ENCODE data around the gene KPNA5.
"Not testable (repeated sequence)": the region's sequence is repeated elsewhere in the genome, so short reads cannot be mapped to it uniquely, and the experiment has no call there.

Gene KPNA5

DNA sequence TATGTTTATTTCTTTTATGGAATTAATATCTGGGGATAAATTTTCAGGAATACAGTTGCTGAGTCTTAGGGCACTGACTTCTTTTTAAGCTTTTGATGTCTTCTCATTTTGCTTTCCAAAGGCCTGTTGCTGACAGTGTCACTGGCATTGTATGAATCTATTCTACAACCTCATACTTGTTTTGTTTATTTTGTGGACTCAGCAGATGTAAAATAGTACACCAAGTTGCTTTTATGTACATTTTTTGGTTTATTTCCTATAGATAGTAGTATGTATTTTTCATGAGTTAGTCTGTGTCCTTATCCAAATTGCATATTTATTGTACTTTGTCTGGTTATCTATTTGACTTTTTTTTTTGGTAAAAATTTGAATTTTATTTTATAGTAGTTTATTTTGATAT, 49.5 kb downstream of the KPNA5 start:
- DNase-seq (ENCODE audit: low spot score): no peak
- TF ChIP-seq, protein P1, sequence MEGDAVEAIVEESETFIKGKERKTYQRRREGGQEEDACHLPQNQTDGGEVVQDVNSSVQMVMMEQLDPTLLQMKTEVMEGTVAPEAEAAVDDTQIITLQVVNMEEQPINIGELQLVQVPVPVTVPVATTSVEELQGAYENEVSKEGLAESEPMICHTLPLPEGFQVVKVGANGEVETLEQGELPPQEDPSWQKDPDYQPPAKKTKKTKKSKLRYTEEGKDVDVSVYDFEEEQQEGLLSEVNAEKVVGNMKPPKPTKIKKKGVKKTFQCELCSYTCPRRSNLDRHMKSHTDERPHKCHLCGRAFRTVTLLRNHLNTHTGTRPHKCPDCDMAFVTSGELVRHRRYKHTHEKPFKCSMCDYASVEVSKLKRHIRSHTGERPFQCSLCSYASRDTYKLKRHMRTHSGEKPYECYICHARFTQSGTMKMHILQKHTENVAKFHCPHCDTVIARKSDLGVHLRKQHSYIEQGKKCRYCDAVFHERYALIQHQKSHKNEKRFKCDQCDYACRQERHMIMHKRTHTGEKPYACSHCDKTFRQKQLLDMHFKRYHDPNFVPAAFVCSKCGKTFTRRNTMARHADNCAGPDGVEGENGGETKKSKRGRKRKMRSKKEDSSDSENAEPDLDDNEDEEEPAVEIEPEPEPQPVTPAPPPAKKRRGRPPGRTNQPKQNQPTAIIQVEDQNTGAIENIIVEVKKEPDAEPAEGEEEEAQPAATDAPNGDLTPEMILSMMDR (IDR thresholded peaks at IDR 0.05; ENCODE audit: extremely low read depth, insufficient read depth, missing control alignments): no peak
- in situ Hi-C loops (cut with MboI; ENCODE audit: low pct_unique_long_range_greater_than_20kb, low sequenced_read_pairs, unreplicated experiment): no loop called here

DNA sequence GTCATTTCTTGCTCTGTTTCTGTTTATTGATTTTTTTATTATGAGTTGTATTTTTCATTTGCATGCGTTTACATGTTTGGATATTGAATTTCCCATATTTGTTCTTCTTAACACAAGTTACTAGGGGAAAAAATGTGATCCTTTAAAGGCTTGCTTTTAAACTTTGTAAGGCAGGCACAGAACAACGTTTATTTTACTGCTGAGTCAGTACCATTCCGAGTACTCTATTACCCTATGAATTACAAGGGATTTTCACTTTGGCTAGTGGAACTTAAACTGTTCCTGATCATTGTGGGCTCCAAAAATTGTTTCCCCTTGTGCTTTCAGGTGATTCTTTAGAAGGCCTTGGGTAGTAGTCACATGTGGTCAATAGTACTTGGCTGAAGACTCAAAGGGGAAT, 56.0 kb downstream of the KPNA5 start:
- DNase-seq (ENCODE audit: low spot score): no peak
- in situ Hi-C loops (cut with MboI; ENCODE audit: low pct_unique_long_range_greater_than_20kb, low sequenced_read_pairs, unreplicated experiment): no loop called here
- TF ChIP-seq, protein P1 (IDR thresholded peaks at IDR 0.05; ENCODE audit: extremely low read depth, insufficient read depth, missing control alignments): no peak

DNA sequence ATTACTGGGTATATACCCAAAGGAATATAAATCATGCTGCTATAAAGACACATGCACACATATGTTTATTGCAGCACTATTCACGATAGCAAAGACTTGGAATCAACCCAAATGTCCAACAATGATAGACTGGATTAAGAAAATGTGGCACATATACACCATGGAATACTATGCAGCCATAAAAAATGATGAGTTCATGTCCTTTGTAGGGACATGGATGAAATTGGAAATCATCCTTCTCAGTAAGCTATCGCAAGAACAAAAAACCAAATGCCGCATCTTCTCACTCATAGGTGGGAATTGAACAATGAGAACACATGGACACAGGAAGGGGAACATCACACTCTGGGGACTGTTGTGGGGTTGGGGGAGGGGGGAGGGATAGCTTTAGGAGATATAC, 59.5 kb downstream of the KPNA5 start:
- DNase-seq (ENCODE audit: low spot score); in situ Hi-C loops (cut with MboI; ENCODE audit: low pct_unique_long_range_greater_than_20kb, low sequenced_read_pairs, unreplicated experiment): not testable (repeated sequence)

DNA sequence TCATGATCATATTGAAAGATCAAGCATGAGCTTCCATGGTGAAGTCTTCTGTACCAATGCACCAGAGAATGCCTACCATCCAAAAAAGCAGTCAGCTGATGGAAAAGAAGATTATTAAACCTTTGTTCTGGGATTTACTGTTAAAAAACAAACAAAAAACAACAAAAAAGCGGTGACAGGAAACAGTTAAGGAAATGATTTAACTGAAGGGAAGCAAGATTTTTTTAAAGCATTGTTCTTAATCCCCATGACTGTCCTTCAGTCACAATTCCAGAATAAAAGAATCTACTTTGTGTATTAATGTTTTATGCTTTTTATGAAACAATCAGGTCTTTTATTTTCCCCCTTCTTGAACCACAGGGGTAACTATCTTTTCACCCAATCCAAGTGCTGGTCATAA, 60.6 kb downstream of the KPNA5 start:
- TF ChIP-seq, protein P1 (IDR thresholded peaks at IDR 0.05; ENCODE audit: extremely low read depth, insufficient read depth, missing control alignments): no peak
- no peak for DNase-seq (ENCODE audit: low spot score)
- in situ Hi-C loops (cut with MboI; ENCODE audit: low pct_unique_long_range_greater_than_20kb, low sequenced_read_pairs, unreplicated experiment): no loop called here

DNA sequence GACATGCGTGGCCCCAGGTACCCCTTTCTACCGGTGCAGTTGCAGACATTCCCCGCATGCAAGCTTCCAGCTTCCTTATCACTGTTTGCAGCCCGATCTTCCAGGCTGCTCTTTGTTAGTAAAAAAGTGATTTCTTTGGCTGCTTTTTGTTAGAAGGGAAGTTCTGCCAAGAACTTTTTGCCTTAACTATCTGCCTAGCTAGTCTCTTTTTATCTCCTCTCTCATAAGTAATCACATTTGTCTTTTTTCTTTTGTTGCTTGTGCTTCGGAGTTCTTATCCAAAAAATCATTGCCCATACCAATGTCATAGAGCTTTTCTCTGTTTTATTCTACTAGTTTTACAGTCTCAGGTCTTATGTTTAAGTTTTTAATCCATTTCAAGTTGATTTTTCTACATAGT, 64.2 kb downstream of the KPNA5 start:
- TF ChIP-seq, protein P1 (IDR thresholded peaks at IDR 0.05; ENCODE audit: extremely low read depth, insufficient read depth, missing control alignments): no peak
- DNase-seq (ENCODE audit: low spot score): no peak
- in situ Hi-C loops (cut with MboI; ENCODE audit: low pct_unique_long_range_greater_than_20kb, low sequenced_read_pairs, unreplicated experiment): no loop called here

DNA sequence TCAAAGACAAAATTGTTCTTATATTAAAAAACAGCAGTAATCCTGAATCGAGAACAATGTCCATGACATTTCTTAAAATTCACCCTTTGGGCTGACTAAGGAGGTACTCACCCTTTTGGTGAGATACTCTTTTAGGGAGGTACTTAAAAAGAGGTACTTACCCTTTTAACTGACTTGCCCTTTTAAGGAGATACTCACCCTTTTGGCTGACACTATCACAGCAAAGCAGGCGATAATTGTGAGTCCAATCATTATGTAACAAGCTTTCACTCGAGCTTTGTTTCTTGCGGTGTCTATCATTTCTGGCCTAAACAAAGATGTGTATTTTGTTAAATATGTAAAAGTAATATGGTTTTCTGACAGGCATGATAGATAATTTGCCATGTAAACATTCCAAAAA, 80.8 kb downstream of the KPNA5 start:
- in situ Hi-C loops (cut with MboI; ENCODE audit: low pct_unique_long_range_greater_than_20kb, low sequenced_read_pairs, unreplicated experiment): no loop called here
- TF ChIP-seq, protein P1 (IDR thresholded peaks at IDR 0.05; ENCODE audit: extremely low read depth, insufficient read depth, missing control alignments): no peak
- no peak for DNase-seq (ENCODE audit: low spot score)

DNA sequence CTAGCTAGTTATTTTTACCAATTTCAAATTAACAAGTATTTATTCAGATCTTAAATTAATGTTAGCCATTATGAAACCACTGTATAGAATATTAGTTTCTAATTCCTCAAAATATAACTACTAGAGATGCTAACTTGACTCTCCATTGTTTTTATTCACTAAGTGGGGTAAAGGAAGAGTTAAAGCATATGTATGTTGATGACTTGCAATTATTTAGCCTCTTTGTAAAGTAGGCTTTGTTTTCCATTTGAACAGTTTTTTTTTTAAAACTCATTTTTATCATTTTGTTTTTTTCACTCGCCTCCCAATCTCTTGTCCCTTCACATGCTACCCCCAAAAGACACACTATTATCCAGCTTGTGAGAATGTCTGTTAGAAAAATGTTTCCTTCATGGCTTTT, 81.2 kb downstream of the KPNA5 start:
- in situ Hi-C loops (cut with MboI; ENCODE audit: low pct_unique_long_range_greater_than_20kb, low sequenced_read_pairs, unreplicated experiment): no loop called here
- TF ChIP-seq, protein P1 (IDR thresholded peaks at IDR 0.05; ENCODE audit: extremely low read depth, insufficient read depth, missing control alignments): no peak
- DNase-seq (ENCODE audit: low spot score): no peak

Measured in GM13977 (cell line).